HG03095 (cell line): Measurements from ENCODE around the gene UGP2.
"Not testable (repeated sequence)": the region's sequence is repeated elsewhere in the genome, so short reads cannot be mapped to it uniquely, and the experiment has no call there.

Source experiments
- ATAC-seq: cut with Tn5 transposase; IDR thresholded peaks from one replicate; pipeline ENCODE4 v1.9.1; 2021; ENCODE audit warnings: moderate library complexity; ENCODE audit not compliant: unreplicated experiment

Gene UGP2

GRCh38 chr2:63841254-63842022 is at the start of gene UGP2:
UGP2 (plus strand) TSS chr2:63841896; CDS start chr2:63842186, 290 bp downstream.
- peak; percentile 61 for ATAC-seq

- no peak for ATAC-seq
These were observed 49.2 kb upstream of the UGP2 start for GRCh38 chr2:63792530-63792929.

- no peak for ATAC-seq
These were observed 45.3 kb upstream of the UGP2 start for GRCh38 chr2:63796366-63796765.

- ATAC-seq: no peak
These were observed 44.9 kb upstream of the UGP2 start for GRCh38 chr2:63796796-63797195.

- ATAC-seq: no peak
These were observed 40.2 kb upstream of the UGP2 start for GRCh38 chr2:63801455-63801854.

GRCh38 chr2:63805412-63805811 is 36.3 kb upstream of the UGP2 start:
- ATAC-seq: no peak

GRCh38 chr2:63808036-63808435 is 33.7 kb upstream of the UGP2 start:
- ATAC-seq: not testable (repeated sequence)

- not testable (repeated sequence) for ATAC-seq
These were observed 32.8 kb upstream of the UGP2 start for GRCh38 chr2:63808911-63809310.

- ATAC-seq: no peak
These were observed 30.6 kb upstream of the UGP2 start for GRCh38 chr2:63811063-63811462.

GRCh38 chr2:63811870-63812269 is 29.8 kb upstream of the UGP2 start:
- ATAC-seq: not testable (repeated sequence)

GRCh38 chr2:63814114-63814513 is 27.6 kb upstream of the UGP2 start:
- no peak for ATAC-seq

GRCh38 chr2:63817382-63817781 is 24.3 kb upstream of the UGP2 start:
- no peak for ATAC-seq

GRCh38 chr2:63818271-63818670 is 23.4 kb upstream of the UGP2 start:
- ATAC-seq: no peak

- no peak for ATAC-seq
These were observed 22.4 kb upstream of the UGP2 start for GRCh38 chr2:63819256-63819655.

GRCh38 chr2:63819765-63820717 is 21.7 kb upstream of the UGP2 start:
- ATAC-seq: no peak

- ATAC-seq: no peak
These were observed 20.7 kb upstream of the UGP2 start for GRCh38 chr2:63820969-63821368.

- no peak for ATAC-seq
These were observed 20.3 kb upstream of the UGP2 start for GRCh38 chr2:63821396-63821795.

GRCh38 chr2:63822478-63822877 is 19.2 kb upstream of the UGP2 start:
- ATAC-seq: no peak

GRCh38 chr2:63827749-63828148 is 13.9 kb upstream of the UGP2 start:
- ATAC-seq: no peak

GRCh38 chr2:63831176-63831575 is 10.5 kb upstream of the UGP2 start:
- ATAC-seq: no peak

GRCh38 chr2:63834401-63834800 is 7.3 kb upstream of the UGP2 start:
- no peak for ATAC-seq

- no peak for ATAC-seq
These were observed 4.6 kb upstream of the UGP2 start for GRCh38 chr2:63837036-63837594.
